HG03521 (cell line): ENCODE measurements around the gene DUSP23.

Source experiments
- ATAC-seq: cut with Tn5 transposase; IDR thresholded peaks from one replicate; pipeline ENCODE4 v1.9.1; 2021; ENCODE audit warnings: mild to moderate bottlenecking, moderate library complexity; ENCODE audit not compliant: unreplicated experiment

Gene DUSP23

GRCh38 chr1:159783724-159784123, 3.0 kb downstream of the DUSP23 start:
- no peak for ATAC-seq

- no peak for ATAC-seq
These were observed 5.7 kb downstream of the DUSP23 start for GRCh38 chr1:159786465-159786864.

- ATAC-seq = no peak
These were observed 6.2 kb downstream of the DUSP23 start for GRCh38 chr1:159786966-159787365.

DNA sequence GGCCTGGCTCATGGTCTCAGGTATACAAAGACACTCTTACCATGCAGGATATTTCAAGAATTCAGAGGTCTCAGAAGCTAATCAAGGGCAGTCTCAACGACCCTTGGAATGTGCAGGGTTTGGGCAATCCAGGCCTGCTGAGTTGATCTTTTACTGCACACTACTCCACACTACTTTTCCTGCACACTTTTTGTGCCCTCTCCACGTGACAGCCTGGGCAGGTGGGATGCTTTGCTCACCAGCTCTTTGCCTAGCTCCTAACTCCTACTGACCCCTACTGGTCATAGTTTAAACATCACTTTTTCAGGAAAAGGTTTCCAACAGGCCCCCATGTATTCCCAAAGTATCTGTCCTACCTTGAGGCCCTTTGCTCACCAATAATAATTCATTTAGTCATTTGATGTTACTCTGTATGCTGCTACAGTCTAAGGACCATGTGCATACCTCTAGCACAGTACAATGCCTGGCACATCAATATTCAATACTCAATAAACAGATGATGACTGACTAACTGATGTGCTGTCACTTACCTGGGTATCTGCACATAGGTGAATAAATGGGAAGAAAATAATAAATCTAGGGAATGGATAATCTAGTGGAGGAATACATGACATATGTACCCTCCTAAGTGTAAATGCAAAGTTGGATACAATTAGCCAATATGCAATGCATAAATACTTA, 9.6 kb downstream of the DUSP23 start:
- ATAC-seq = no peak

DNA sequence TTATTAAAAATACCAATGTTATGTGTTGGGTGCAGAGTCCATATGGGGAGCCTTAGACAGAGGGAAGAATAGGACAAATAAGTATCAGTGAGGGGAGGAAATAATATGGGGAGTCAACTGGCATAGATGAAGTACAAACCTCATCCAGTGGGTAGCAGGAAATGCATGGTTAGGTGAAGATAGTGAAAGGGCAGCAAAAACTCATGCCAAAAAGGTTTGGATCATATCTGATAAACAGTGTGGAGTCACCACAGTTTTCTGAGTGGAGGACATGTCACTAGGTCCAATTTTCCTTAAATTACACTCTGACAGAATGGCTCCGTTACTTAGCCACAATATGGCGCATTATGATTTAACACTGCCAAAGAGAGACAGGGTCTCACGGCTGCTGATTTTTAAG, 10.3 kb downstream of the DUSP23 start:
- ATAC-seq = no peak

DNA sequence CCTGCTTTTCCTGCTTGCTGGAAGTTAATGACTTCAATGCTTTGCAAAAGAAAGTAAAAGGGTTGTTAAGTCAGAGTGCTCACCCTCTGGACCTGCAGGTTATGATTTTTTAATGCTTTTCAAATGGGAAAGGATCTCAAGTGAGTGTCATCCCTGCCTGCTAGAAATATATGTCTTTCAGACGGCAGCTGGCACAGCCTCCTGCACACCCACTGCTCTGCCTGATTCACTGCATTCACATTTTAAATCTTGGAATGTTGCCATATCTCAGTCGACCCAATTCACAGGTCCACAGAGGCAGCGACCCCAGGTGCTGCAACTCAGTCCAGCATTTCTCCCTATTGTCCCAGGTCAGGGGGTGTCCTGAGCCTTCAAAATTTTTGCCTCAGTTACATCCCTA, 10.7 kb downstream of the DUSP23 start:
- no peak for ATAC-seq

DNA sequence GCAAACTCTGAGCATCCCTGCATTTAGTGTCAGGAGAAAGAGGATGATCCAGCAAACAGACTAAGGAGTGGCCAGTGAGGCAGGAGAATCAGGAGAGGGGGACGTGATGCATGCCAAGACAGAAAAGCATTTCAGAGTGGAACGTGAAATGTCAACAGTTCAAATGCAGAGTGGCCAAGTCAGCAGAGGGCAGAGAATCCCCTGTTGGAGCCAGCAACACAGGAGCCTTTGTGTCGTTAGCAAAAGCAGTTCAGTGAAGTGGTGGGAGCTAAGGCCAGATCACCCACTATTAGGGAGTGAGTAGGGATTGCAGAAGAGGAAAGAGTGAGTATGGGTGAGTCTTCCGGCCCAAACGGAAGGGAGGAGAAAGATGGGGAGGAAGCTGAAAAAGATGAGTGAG, 14.8 kb downstream of the DUSP23 start:
- no peak for ATAC-seq

GRCh38 chr1:159798893-159799292, 18.1 kb downstream of the DUSP23 start:
- no peak for ATAC-seq

DNA sequence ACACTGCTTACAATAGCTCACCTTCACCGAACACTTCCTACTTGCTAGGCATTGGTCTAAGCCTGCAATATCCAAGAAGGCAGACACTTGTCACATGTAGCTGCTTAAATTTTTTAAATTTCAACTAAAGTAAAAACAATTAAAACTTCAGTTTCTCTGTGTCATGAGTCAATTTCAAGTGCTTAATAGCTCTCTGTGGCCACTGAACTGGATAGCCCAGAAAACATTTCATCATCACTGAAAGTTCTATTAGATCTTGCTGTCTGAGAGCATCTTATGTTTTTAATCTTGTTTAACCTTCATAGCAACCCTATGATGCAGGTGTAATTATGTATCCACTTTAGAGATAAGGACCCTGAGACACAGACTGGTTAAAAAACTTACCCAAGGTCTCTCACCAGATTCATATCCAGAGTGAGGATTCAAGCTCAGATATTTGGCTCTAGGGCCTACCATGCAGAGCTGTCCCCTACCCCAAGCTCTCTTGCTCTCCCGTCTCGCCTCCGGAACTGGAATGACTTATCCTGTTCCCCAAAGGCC, 18.8 kb downstream of the DUSP23 start:
- no peak for ATAC-seq

- ATAC-seq = no peak
These were observed 19.6 kb downstream of the DUSP23 start for GRCh38 chr1:159800177-159800930.

- no peak for ATAC-seq
These were observed 21.3 kb downstream of the DUSP23 start, which contains the start of gene FCRL6 for GRCh38 chr1:159802111-159802510. Gene FCRL6 (plus strand): TSS chr1:159802360. CDS start chr1:159802425, 65 bp downstream.

- no peak for ATAC-seq
These were observed 23.4 kb downstream of the DUSP23 start for GRCh38 chr1:159803956-159804689.

DNA sequence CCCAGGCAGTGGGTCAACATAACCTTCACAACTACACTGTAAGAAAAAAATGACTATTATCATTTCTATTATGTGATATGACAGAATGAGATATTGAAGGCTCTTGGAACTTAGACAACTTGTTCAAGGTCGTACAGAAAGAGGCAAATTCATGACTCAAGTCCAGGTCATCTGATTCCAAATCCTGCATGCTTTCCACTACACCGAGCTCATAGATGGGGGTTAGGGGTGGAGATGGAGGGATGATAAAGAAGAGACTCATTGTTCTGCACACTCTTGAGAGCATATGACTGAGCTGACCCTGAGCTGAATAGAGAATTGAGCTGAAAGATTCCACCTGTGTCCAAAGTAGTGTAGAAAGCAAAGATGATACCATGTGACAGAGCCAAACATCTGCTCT, 24.2 kb downstream of the DUSP23 start:
- no peak for ATAC-seq

DNA sequence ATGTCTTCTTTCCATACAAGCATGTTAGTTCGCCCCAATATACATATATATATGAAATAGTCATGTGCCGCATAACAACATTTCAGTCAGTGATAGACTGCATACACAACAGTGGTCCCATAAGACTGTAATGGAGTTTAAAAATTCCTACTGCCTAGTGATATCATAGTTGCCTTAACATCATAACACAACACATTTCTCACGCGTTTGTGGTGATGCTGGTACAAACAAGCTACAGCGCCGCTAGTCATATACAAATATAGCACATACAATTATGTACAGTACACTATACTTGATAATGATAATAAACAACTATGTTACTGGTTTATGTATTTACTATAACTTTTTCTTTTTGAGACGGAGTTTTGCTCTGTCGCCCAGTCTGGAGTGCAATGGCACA, 35.2 kb downstream of the DUSP23 start:
- ATAC-seq = no peak

DNA sequence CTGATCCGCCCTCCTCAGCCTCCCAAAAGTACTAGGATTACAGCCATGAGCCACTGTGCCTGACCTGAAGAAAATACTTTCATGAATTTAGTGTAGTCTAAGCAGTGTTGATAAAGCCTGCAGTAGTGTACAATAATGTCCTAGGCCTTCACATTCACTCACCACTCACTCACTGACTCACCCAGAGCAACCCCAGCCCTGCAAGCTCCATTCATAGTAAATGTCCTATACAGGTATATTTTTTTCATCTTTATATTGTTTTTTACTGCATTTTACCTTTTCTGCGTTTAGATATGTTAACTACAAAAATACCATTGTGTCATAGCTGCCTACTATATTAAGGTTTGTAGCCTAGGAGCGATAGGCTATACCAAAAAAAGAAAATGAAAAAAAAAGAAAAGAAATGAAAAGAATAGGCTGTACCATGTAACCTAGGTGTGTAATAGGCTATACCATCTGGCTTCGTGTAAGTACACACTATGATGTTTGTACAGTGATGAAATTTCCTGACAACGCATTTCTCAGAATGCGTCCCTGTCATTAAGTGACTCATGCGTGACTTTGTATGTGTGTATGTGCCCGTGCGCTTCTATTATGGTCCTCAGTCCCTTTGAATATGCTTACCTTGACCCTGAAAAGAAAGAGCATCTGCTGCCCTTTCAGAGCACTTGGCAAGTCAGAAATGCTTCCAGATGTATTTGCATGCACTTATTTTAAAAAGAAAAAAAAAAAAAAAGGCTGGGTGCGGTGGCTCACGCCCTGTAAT, 36.7 kb downstream of the DUSP23 start:
- ATAC-seq = no peak

DNA sequence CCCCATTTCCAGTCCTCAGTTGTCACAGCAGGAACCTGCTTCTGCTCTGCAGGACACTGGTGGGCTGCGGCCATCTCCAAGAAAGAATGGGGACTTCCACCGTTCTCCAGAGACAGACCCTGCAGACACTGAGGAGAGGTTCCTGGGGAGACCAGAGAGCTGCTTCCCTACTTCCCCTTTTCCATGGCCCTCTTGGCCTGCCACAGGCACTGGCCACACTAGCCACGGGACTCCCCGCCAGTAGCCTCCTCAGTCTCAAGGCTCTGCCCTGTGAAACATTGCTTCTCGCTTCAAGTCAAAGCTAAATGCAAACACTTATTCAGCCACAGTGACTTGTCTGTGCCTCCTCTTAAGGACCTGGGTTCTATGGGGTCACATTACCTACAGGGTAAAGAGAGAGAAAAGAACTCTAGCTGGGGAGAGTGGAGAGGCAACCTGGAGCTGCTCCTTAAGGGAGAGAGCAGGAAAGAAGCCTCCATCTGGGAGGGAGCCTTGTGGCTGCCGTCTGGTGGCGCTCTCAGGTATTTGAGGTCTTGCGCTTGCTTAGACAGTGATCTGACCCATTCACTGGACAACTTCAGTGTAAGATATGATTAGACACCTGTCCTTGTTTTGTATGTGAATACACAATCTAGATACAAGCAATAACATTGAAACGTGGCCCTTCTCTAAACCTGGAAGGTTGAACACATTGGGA, 40.6 kb downstream of the DUSP23 start:
- ATAC-seq = no peak

DNA sequence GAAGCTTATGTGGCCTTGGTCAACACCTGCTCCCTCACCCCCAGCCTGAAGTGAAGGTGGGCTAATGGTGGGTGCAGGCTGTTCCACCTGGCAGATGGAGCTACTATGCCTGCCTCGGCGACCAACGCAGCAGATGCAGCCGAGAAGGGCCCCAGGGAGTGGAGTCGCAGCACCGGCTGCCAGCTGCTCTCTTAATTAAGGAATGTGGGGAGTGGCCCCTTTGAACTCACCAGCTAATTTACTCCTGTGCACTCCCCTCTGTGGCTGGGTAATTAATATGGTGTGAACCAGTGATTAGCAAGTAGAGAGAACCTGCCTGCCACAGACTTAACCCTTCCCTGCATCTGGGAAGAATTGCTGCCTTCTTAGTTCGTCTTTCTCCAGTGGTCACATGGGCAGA, 42.6 kb downstream of the DUSP23 start:
- no peak for ATAC-seq

GRCh38 chr1:159825564-159825963, 44.8 kb downstream of the DUSP23 start:
- ATAC-seq = no peak

DNA sequence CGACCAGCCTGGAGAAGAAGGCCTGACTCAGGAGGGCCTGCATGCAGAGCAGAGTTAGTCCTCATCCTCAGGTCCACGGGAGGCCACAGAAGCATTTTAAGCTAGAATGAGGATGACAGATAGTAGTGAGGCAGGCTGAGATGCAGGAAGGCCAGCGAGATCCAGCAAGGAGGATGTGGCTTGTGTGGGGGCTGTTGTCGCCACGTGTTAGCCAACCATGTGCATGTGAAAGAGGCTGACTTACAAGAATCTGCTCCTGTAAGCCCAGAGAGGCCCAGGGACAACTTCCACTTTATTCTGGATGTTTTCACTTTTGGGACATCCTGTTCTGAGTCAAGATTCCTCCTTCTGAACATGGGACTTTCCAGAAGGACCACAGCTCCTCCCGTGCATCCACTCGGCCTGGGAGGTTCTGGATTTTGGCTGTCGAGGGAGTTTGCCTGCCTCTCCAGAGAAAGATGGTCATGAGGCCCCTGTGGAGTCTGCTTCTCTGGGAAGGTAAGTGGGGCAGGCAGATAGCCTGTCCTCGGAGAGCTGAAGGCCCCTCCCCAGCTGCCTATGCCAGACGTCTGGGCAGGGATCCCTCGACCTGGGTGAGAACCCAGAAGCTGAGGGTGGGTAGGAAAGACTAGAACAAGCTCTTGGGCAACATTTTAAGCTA, 45.8 kb downstream of the DUSP23 start, which contains the start of gene SLAMF8:
Gene SLAMF8, plus strand, starts transcription at position 433 of the 661 bp plus-strand sequence. Its CDS starts 26 bp downstream, at position 459.
- ATAC-seq = no peak

GRCh38 chr1:159827102-159827490, 46.3 kb downstream of the DUSP23 start:
- ATAC-seq = no peak
